Tibial artery (tissue), 4 donors: Measurements from ENCODE around the gene CYP46A1.

Experiments
- DNase-seq, 2 donors: peaks; one replicate each; pipeline ENCODE4 v3.0.0-alpha.2; 2019
- H3K27ac ChIP-seq, 2 donors: fragments of 200-600 bp; sonication (generic) in 1 of 2; 1 replicate in 1 of 2; 2 replicates in 1 of 2; pipeline ENCODE4 v1.5.1; 2018 to 2019; ENCODE audit warnings: mild to moderate bottlenecking in 1 of 2
- H3K27me3 ChIP-seq, 2 donors: fragments of 200-600 bp; sonication (generic) in 1 of 2; one replicate each; pipeline versions ENCODE4 v1.5.1 to v1.6.0; 2016 to 2019
- H3K36me3 ChIP-seq, 3 donors: fragments of 200-600 bp; sonication (generic) in 2 of 3; one replicate each; pipeline ENCODE4 v1.5.1; 2016 to 2019; ENCODE audit warnings: mild to moderate bottlenecking in 2 of 3
- H3K4me1 ChIP-seq, 4 donors: fragments of 200-600 bp; sonication (generic) in 2 of 4; 1 replicate in 3 of 4; 2 replicates in 1 of 4; pipeline ENCODE4 v1.5.1; 2016 to 2019
- H3K4me3 ChIP-seq, 2 donors: fragments of 200-600 bp; sonication (generic) in 1 of 2; 1 replicate in 1 of 2; 2 replicates in 1 of 2; pipeline ENCODE4 v1.5.1; 2018 to 2019; ENCODE audit warnings: mild to moderate bottlenecking in 2 of 2
- H3K9me3 ChIP-seq, 3 donors: fragments of 200-600 bp; sonication (generic) in 1 of 3; one replicate each; pipeline ENCODE4 v1.5.1; 2016 to 2019
- intact Hi-C: fragments of 100-400 bp; cut with DNase I; formaldehyde crosslinking; loops from one replicate; pipeline ENCODE4 v1.15.0; 2023; ENCODE audit warnings: low total_unique reads
- TF ChIP-seq, protein P1 (sequence below), 2 experiments: fragments of 200-600 bp in 1 of 2; fragments of 450-650 bp in 1 of 2; IDR thresholded peaks; one replicate each; pipeline ENCODE4 v1.5.1; 2017 to 2019; ENCODE audit warnings: antibody characterized with exemption in 2 of 2, mild to moderate bottlenecking in 1 of 2, moderate library complexity in 1 of 2

The CYP46A1 gene

DNA sequence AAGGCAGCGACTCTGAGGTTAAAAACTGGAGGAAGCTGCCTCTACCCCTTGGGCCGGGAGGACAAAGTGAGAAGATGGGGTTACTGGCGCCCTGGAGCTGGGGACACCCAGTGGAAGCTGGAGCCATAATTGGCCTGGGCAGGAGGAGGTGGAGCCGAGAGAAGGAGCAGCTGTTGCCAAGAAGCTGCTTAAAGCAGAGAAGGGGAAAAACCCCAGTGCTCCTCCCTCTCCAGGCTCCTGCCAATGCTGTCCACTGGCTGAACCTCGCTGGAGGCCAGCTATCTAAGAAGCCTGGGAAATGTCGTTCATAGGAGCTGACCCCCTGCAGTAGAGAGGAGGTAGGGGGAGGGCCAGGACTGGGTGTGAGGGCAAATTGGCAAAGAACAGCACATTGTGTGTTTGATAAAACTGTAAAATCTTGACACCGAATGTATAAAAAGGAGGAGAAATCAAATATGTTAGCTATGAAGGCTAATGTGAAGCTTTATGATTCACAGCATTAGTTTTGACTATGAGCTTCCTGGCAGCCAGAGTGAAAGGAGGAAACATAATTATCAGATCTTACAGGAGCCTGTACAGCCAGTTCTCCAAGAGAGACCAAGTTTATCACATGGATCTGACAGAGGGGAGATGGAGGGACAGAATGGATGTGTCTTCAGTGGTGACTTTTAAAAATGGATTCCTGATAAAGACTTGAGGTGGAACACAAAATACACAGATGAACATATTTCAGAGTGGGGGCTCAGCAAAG lies 29.7 kb upstream of the CYP46A1 start:
- H3K4me1 ChIP-seq, result peaks cover 0 to 2% (median under 1%) of the 10 kb centered on the region in 4 donors
- H3K27me3 ChIP-seq, result peaks cover 0 to 16% of the 10 kb centered on the region in 2 donors
- TF ChIP-seq, protein P1, sequence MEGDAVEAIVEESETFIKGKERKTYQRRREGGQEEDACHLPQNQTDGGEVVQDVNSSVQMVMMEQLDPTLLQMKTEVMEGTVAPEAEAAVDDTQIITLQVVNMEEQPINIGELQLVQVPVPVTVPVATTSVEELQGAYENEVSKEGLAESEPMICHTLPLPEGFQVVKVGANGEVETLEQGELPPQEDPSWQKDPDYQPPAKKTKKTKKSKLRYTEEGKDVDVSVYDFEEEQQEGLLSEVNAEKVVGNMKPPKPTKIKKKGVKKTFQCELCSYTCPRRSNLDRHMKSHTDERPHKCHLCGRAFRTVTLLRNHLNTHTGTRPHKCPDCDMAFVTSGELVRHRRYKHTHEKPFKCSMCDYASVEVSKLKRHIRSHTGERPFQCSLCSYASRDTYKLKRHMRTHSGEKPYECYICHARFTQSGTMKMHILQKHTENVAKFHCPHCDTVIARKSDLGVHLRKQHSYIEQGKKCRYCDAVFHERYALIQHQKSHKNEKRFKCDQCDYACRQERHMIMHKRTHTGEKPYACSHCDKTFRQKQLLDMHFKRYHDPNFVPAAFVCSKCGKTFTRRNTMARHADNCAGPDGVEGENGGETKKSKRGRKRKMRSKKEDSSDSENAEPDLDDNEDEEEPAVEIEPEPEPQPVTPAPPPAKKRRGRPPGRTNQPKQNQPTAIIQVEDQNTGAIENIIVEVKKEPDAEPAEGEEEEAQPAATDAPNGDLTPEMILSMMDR (IDR thresholded peaks at IDR 0.05), result no peak
- no peaks in the 10 kb centered on the region for H3K36me3 ChIP-seq
- no peak overlapping the region for H3K4me3 ChIP-seq
- no peak overlapping the region for H3K27ac ChIP-seq
- DNase-seq, result peak; percentile 48 to 79
- intact Hi-C loops, result no loop called here
- H3K9me3 ChIP-seq, result no peaks in the 10 kb centered on the region

DNA sequence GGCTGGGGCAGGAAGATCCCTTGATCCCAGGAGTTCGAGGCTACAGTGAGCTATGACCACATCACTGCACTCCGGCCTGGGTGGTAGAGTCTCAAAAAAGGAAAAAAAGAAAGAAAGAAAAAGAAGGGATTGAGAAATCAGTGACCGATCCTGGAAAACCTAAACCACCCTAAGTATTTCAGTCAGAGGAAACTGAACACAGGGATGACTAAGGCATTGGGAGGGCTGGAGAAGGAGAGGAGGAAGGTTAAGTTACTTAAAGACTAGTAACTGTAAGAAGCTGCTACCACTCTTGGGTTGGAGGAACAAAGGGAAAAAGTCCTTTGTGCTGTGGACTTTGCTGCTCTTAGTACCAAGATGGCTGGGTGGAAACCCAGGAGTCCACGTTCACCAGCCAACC lies 28.6 kb upstream of the CYP46A1 start:
- DNase-seq, result no peak
- H3K4me3 ChIP-seq, result no peak overlapping the region
- TF ChIP-seq, protein P1 (IDR thresholded peaks at IDR 0.05), result no peak
- intact Hi-C loops, result no loop called here
- H3K9me3 ChIP-seq, result no peaks in the 10 kb centered on the region
- H3K4me1 ChIP-seq, result peaks cover 0 to 11% (median 5%) of the 10 kb centered on the region in 4 donors
- H3K27me3 ChIP-seq, result peaks cover 0 to 27% of the 10 kb centered on the region in 2 donors
- H3K36me3 ChIP-seq, result no peaks in the 10 kb centered on the region
- H3K27ac ChIP-seq, result no peak overlapping the region

DNA sequence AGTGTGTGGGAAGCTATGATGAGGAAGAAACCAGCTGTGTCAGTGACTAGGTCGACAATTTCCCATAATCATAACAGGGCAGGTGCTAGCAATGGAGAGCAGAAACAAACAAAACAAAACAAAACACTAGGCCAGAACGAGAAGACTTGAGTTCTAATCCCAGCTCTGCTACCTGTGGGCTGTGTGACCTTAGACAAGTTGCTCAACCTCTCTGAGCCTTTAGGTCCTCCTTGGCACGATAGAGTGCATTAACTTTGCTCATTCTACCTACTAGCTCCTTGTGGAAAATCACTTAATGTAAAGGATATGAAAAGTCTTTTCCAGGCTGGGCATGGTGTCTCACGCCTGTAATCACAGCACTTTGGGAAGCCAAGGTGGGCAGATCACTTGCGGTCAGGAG lies 27.9 kb upstream of the CYP46A1 start:
- Histone ChIP-seq H3K4me1 (peaks cover 0 to 11% (median 5%) of the 10 kb centered on the region in 4 donors), H3K9me3 (no peaks in the 10 kb centered on the region), H3K36me3 (no peaks in the 10 kb centered on the region), H3K27me3 (peaks cover 0 to 34% of the 10 kb centered on the region in 2 donors), H3K27ac (no peak overlapping the region), H3K4me3 (no peak overlapping the region)
- no peak for DNase-seq
- TF ChIP-seq, protein P1 (IDR thresholded peaks at IDR 0.05), result no peak
- intact Hi-C loops, result no loop called here

DNA sequence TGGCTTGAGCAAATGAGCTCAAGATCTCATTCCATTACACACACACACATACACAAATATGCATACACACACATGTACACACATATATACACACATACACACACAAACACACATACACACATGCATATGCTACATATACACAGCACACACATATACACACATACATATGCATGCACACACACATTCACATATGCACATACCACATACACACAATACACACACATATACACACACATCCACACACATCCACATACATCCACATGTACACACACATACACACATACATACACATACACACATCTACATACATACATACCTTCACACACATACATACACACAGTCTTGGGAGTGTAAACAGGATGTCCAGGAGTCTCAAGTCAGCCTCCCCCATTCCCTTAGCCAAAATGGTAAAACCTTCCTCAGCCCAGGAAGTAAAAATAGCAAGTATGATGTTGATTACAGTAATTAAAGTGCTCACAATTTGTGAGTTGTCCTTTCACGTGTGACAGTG lies 26.4 kb upstream of the CYP46A1 start:
- TF ChIP-seq, protein P1 (IDR thresholded peaks at IDR 0.05), result no peak

DNA sequence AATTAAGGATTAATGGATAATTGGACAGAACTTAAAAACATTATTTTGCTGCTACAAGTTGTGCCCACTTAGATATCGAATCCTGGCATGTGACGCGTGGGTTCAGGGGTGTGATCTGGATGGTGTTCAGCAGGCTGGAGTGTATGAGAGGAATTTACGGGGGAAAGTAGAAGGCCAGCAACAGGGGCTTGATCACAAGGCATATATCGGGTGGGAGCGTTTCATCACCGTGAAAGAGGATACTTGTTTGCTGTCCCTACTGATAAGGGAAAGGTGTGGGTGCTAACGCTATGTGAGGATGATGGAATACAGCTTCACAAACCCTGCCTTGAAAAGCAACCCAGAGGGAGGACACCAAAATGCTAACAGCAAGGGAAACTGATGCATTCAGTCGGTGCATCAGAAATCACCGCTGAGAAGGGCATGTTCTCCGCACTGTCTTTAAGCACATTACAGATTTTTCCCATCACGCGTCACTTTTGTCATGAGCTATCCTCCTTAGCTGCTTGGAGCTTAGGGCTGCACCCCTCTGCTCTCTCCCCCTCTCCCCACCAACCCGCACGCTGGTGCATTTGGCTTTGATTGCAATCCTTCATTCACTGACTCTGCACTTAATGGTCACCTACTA lies 25.8 kb upstream of the CYP46A1 start:
- peaks cover 0 to 39% of the 10 kb centered on the region in 2 donors for H3K27me3 ChIP-seq
- no peak for DNase-seq
- no peaks in the 10 kb centered on the region for H3K36me3 ChIP-seq
- intact Hi-C loops, result no loop called here
- TF ChIP-seq, protein P1 (IDR thresholded peaks at IDR 0.05), result no peak
- H3K4me1 ChIP-seq, result peaks cover 0 to 11% (median 5%) of the 10 kb centered on the region in 4 donors
- no peak overlapping the region for H3K4me3 ChIP-seq
- no peak overlapping the region for H3K27ac ChIP-seq
- H3K9me3 ChIP-seq, result no peaks in the 10 kb centered on the region

More for the DNA sequence above, 26.4 kb upstream of the CYP46A1 start:
- no peak for DNase-seq
- H3K9me3 ChIP-seq, result no peaks in the 10 kb centered on the region
- no peak overlapping the region for H3K27ac ChIP-seq
- H3K36me3 ChIP-seq, result no peaks in the 10 kb centered on the region
- H3K4me1 ChIP-seq, result peaks cover 0 to 11% (median 5%) of the 10 kb centered on the region in 4 donors
- intact Hi-C loops, result no loop called here
- peaks cover 0 to 39% of the 10 kb centered on the region in 2 donors for H3K27me3 ChIP-seq
- no peak overlapping the region for H3K4me3 ChIP-seq
